Neural cell (in vitro differentiated cells): ENCODE data around the gene PNPLA7. TPM values are rescaled to one million over a fixed set of nuclear protein-coding genes. Genes with fewer than 3 reads are reported as not detected.

ENCODE experiments used
- H2AFZ ChIP-seq: fragments of 200-600, 300-800 bp; sonication (generic), shearing (Covaris generic); 2 replicates; pipeline ENCODE4 v1.6.0; 2014; ENCODE audit warnings: low read depth, mild to moderate bottlenecking, antibody characterized with exemption, low read length, moderate library complexity
- H3F3A ChIP-seq: fragments of 200-600 bp; shearing (Covaris generic); 2 replicates; pipeline ENCODE4 v1.6.1; 2016; ENCODE audit warnings: mild to moderate bottlenecking, moderate library complexity, mixed read lengths, antibody characterized with exemption, low read length; ENCODE audit not compliant: insufficient read depth, poor library complexity, severe bottlenecking
- H3K27ac ChIP-seq: fragments of 200-600, 300-800 bp; sonication (generic), shearing (Covaris generic); 2 replicates; pipeline ENCODE4 v1.5.1; 2014; ENCODE audit warnings: mild to moderate bottlenecking, low read length, moderate library complexity
- H3K27me3 ChIP-seq: fragments of 300-800, 200-600 bp; sonication (generic), shearing (Covaris generic); 2 replicates; pipeline ENCODE4 v1.6.0; 2014; ENCODE audit warnings: mild to moderate bottlenecking, low read depth, low read length, moderate library complexity; ENCODE audit not compliant: insufficient read depth
- H3K36me3 ChIP-seq: fragments of 300-800, 200-600 bp; sonication (generic), shearing (Covaris generic); 2 replicates; pipeline ENCODE4 v1.5.1; 2014; ENCODE audit warnings: mild to moderate bottlenecking, antibody characterized with exemption, low read length, moderate library complexity; ENCODE audit not compliant: insufficient read depth
- H3K4me2 ChIP-seq: fragments of 300-800, 200-600 bp; sonication (generic), shearing (Covaris generic); 2 replicates; pipeline ENCODE4 v1.6.0; 2014; ENCODE audit warnings: mild to moderate bottlenecking, low read length
- H3K4me3 ChIP-seq: fragments of 300-800, 200-600 bp; sonication (generic), shearing (Covaris generic); 2 replicates; pipeline ENCODE4 v1.5.1; 2014; ENCODE audit warnings: mild to moderate bottlenecking, low read length, moderate library complexity
- H3K79me2 ChIP-seq: fragments of 200-600 bp; shearing (Covaris generic); replicated peaks from 2 replicates; pipeline ENCODE4 v1.6.0; 2014; ENCODE audit warnings: mild to moderate bottlenecking, low read length, moderate library complexity; ENCODE audit not compliant: insufficient read depth
- H3K9ac ChIP-seq: fragments of 300-800, 200-600 bp; sonication (generic), shearing (Covaris generic); 2 replicates; pipeline ENCODE4 v1.6.1; 2016; ENCODE audit warnings: mild to moderate bottlenecking, low read length, mixed read lengths
- H3K9me2 ChIP-seq: fragments of 200-600 bp; shearing (Covaris generic); 2 replicates; pipeline ENCODE4 v1.6.1; 2016; ENCODE audit warnings: mild to moderate bottlenecking, low read length, mixed read lengths; ENCODE audit not compliant: insufficient read depth
- H3K9me3 ChIP-seq: fragments of 200-600, 300-800 bp; sonication (generic), shearing (Covaris generic); 2 replicates; pipeline ENCODE4 v1.6.1; 2016; ENCODE audit warnings: mild to moderate bottlenecking, mixed run types, low read length, moderate library complexity, mixed read lengths
- H4K20me1 ChIP-seq: fragments of 200-600 bp; shearing (Covaris generic); 2 replicates; pipeline ENCODE4 v1.6.1; 2016; ENCODE audit warnings: mild to moderate bottlenecking, mixed run types; ENCODE audit not compliant: insufficient read depth
- EP300 ChIP-seq: fragments of 450-650 bp; conservative IDR thresholded peaks from 2 replicates; pipeline ENCODE4 v1.6.1; 2014; ENCODE audit warnings: antibody characterized with exemption, mild to moderate bottlenecking, moderate library complexity; ENCODE audit not compliant: poor library complexity, severe bottlenecking
- EZH2 ChIP-seq: fragments of 200-600, 300-800 bp; shearing (Covaris generic), sonication (generic); IDR thresholded peaks from 2 replicates; pipeline ENCODE4 v1.6.1; 2014; ENCODE audit warnings: antibody characterized with exemption, low read length, borderline replicate concordance, mild to moderate bottlenecking; ENCODE audit not compliant: insufficient read depth, poor library complexity, severe bottlenecking
- MXI1 ChIP-seq: fragments of 450-650 bp; conservative IDR thresholded peaks from 2 replicates; pipeline ENCODE4 v1.6.1; 2014; ENCODE audit warnings: antibody characterized with exemption, mild to moderate bottlenecking; ENCODE audit not compliant: poor library complexity, severe bottlenecking
- POLR2AphosphoS5 ChIP-seq: IDR thresholded peaks from 2 replicates; pipeline ENCODE4 v1.6.1; 2012
- RAD21 ChIP-seq: fragments of 450-650 bp; conservative IDR thresholded peaks from 2 replicates; pipeline ENCODE4 v1.6.1; 2014; ENCODE audit warnings: antibody characterized with exemption, mild to moderate bottlenecking, moderate library complexity
- REST ChIP-seq: IDR thresholded peaks from 2 replicates; pipeline ENCODE4 v1.6.1; 2012; ENCODE audit warnings: borderline replicate concordance
- SMC3 ChIP-seq: fragments of 450-650 bp; conservative IDR thresholded peaks from 2 replicates; pipeline ENCODE4 v1.6.1; 2014; ENCODE audit warnings: antibody characterized with exemption, mild to moderate bottlenecking, moderate library complexity; ENCODE audit not compliant: poor library complexity
- TAF1 ChIP-seq: IDR thresholded peaks from 2 replicates; pipeline ENCODE4 v1.6.1; 2012; ENCODE audit warnings: low read depth
- polyA plus RNA-seq: library from polyadenylated mRNA; depleted of rRNA; stranded (reverse); fragments of >200 nt; gene quantifications from 2 replicates; pipeline ENCODE4 v1.2.3, GENCODE V29; 2014
- TF ChIP-seq, protein P1 (sequence below): fragments of 450-650 bp; IDR thresholded peaks from 2 replicates; pipeline ENCODE4 v1.5.1; 2014; ENCODE audit warnings: antibody characterized with exemption, mild to moderate bottlenecking, moderate library complexity; ENCODE audit not compliant: poor library complexity, severe bottlenecking

PNPLA7 gene
- polyA plus RNA-seq, 1 donor from 2014 or later, result 0.72 TPM

DNA sequence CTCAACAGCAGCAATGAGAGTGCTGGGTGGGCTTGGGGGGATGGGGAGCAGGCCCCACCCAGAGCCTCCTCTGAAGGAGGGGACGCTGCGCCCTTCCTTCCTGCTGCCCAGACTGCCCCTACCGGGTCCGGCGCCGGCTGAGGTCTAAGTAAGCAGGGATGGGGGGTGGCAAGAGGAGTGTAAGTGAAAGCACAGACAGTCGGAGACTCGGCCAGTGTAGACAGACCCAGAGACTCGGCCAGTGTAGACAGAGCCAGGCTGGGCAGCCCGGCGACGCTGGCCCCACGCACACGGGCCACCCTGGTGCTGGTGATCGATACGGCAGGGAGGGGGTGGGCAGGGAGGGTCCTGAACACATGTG lies 101.6 kb downstream of the PNPLA7 start (continued):
- TF ChIP-seq REST (no peak), RAD21 (no peak)

DNA sequence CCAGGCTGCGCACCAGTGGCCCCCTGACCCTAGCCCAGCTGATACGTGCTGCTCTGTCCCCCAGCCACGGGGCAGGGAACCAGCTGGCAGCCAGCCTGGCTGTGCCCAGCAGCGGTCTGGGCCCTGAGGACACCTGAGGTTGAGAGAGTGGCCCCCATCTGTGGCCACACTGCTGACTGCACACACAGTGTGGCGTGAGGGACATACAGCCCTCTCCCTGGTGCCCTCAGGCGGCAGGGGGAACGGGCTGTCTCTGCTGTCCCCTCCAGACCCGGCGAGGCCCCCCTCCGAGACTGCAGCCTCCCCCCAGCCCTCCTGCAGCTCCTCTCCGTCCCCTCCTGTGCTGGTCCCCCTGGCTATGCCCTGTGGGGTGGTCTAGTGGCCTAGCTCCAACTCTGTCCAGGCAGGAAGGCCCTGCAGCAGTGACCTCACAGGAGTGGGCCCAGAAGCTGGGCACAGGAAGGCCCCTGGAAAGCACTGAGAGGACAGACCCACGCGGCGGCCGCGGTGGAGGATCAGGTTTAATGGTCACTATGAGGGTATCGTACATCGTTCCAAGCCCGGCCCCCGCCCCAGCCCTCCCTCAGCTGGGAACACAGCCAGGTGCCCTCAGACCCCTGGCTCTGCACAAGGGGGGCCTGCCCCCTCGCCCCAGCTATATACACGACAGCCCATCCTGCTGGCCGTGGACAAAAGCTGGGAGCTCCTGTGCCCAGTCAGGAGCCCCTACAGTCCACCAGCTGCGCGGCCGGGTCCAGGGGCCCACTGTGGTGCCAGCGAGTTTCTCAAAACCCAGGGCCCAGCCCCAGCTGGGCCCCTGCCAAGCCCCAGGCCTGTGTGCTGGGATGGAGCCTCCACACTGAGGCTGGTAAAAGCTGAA lies 102.2 kb downstream of the PNPLA7 start:
- Histone ChIP-seq H3K9me2 (no peaks in the 10 kb centered on the region), H3K4me2 (no peak overlapping the region), H3K9me3 (no peaks in the 10 kb centered on the region), H3K9ac (no peak overlapping the region), H3K4me3 (no peak overlapping the region), H2AFZ (no peak overlapping the region), H3K36me3 (no peaks in the 10 kb centered on the region), H3K27me3 (no peaks in the 10 kb centered on the region), H3K27ac (no peak overlapping the region), H3K79me2 (no peaks in the 10 kb centered on the region), H4K20me1 (no peaks in the 10 kb centered on the region), H3F3A (no peaks in the 10 kb centered on the region)
- TF ChIP-seq POLR2AphosphoS5 (no peak), TAF1 (no peak), MXI1 (no peak), EP300 (no peak), SMC3 (no peak)
- TF ChIP-seq, protein P1, sequence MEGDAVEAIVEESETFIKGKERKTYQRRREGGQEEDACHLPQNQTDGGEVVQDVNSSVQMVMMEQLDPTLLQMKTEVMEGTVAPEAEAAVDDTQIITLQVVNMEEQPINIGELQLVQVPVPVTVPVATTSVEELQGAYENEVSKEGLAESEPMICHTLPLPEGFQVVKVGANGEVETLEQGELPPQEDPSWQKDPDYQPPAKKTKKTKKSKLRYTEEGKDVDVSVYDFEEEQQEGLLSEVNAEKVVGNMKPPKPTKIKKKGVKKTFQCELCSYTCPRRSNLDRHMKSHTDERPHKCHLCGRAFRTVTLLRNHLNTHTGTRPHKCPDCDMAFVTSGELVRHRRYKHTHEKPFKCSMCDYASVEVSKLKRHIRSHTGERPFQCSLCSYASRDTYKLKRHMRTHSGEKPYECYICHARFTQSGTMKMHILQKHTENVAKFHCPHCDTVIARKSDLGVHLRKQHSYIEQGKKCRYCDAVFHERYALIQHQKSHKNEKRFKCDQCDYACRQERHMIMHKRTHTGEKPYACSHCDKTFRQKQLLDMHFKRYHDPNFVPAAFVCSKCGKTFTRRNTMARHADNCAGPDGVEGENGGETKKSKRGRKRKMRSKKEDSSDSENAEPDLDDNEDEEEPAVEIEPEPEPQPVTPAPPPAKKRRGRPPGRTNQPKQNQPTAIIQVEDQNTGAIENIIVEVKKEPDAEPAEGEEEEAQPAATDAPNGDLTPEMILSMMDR, result no peak

DNA sequence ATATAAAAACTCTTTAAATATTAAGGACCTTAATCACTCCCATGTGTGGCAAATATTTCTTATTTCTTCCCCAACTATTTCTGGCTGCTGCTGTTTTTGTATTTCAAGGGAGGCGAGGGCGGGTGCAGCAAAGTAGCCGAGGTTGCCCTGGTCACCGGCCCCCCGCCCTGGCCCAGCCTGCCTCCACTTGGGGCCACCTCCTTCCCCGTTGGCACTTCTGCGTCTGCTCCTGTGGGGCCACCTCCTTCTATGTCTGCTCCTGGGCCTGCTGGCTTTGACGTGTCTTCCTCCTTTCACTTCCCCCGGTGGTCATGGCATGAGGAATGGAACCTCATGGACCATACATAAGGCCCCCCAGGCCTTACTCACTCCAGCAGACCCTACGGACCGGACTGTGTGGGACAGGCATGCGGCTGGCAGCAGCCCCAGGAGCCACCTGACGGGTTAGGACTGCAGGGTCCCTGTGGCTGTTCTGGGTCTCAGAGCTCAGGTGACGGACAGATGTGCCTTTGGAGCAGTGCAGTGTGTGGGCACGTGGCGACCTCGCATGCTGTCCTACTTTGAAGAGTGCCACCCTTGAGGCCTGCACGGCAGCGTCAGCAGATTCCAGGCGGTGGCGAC lies 103.2 kb downstream of the PNPLA7 start:
- Histone ChIP-seq H3K27me3 (peaks cover 5% of the 10 kb centered on the region), H3K9me2 (no peaks in the 10 kb centered on the region), H3K9me3 (no peaks in the 10 kb centered on the region), H3K4me3 (no peak overlapping the region), H4K20me1 (no peaks in the 10 kb centered on the region), H3K79me2 (no peaks in the 10 kb centered on the region), H3F3A (no peaks in the 10 kb centered on the region), H2AFZ (no peak overlapping the region), H3K4me2 (no peak overlapping the region), H3K36me3 (no peaks in the 10 kb centered on the region), H3K27ac (no peak overlapping the region), H3K9ac (no peak overlapping the region)
- TF ChIP-seq MXI1 (no peak), EP300 (no peak), SMC3 (no peak), POLR2AphosphoS5 (no peak), EZH2 (no peak), TAF1 (no peak), RAD21 (no peak), REST (no peak)
- TF ChIP-seq, protein P1, result no peak
